DMS53 treated with DMSO at 0.1 percent for 48 hours (cell line): ENCODE measurements around the gene HPS1.

Experiments
- DNase-seq: peaks from one replicate; lab custom pipeline; 2025; ENCODE audit not compliant: unreplicated experiment; lab: John Stamatoyannopoulos, UW

HPS1 gene

DNA sequence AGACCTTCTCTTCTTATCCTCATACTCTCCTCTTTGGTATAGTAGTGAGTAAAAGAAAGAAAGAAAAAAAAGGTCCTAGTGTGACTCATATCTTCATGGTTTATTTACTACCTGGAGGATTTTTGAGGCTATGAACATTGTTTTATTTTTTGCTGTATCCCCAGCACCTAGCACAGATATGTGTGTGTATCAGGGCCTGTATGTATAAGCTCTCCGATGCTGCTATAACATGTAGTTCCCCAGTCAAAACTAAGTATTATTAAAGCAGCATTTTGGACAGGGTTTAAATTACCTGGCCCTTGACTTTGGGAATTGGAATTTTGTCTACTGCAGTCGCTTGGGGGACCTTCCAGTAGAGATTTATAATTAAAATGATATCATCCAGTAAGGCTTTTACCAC, 78.1 kb downstream of the HPS1 start:
- DNase-seq, result no peak

DNA sequence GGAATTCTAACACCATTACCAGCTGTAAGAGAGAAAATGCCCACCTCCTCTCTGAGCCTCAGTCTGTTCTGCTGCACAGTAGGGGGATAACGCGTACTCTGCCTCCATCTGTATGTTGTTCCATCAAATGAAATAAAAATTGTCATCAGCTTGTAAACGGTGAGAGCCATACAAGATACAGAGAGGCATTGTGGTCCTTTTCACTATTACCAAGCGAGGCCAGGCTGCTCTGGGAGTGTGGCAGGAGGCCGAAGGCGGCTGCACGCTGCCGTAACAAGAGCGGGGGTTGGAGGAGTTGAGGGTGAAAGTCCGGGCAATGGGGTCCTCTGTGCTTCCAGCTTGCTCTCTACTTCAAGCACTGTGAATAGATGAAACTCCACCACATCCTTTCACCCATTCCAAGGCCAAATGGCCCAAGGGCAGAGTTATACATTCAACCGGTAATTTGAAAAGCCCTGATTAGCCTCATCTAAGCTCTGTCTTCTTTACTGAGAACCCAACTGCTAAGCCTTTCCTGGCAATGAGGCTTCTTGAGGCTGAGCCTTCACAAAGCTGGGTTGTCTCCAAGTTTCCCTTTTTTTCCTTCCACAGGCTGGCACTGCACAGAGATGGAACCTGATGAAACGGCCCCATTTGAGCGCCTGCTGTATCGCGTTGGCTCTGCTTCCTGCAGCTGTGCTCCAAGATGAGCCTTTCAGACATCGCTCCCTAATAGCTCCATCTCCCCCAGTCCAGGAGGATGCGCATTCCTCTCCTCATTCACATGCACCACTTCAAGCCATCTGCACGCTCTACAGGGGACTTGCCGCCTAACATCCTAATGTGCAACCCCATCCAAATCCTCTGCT, 78.9 kb downstream of the HPS1 start:
- DNase-seq, result no peak
